Kidney epithelial cell (primary cell): ENCODE data around the gene COL5A3. TPM values are rescaled to one million over a fixed set of nuclear protein-coding genes. Genes with fewer than 3 reads are reported as not detected.

Experiments
- DNase-seq: peaks from one replicate; pipeline ENCODE4 v3.0.0-alpha.2; 2010; ENCODE audit warnings: low read depth
- H3K27me3 ChIP-seq: 2 replicates; pipeline ENCODE4 v1.6.0; 2011; ENCODE audit warnings: low read length; ENCODE audit not compliant: control insufficient read depth, insufficient read depth
- H3K36me3 ChIP-seq: 2 replicates; pipeline ENCODE4 v1.5.1; 2011; ENCODE audit warnings: low read length; ENCODE audit not compliant: control insufficient read depth, insufficient read depth
- H3K4me3 ChIP-seq: 2 replicates; pipeline ENCODE4 v1.5.1; 2011; ENCODE audit warnings: low read depth, mild to moderate bottlenecking, control low read depth, low read length
- total RNA-seq: library from RNA; depleted of rRNA; stranded (reverse); fragments of >200 nt; gene quantifications from 2 replicates; pipeline ENCODE4 v1.2.3, GENCODE V29; 2015
- TF ChIP-seq, protein P1 (sequence below): IDR thresholded peaks from 2 replicates; pipeline ENCODE4 v1.5.1; 2011; ENCODE audit warnings: mild to moderate bottlenecking, moderate library complexity, low read length, control low read depth, inconsistent platforms; ENCODE audit not compliant: insufficient read depth, poor library complexity, severe bottlenecking

The COL5A3 gene
- total RNA-seq, 1 donor from 2014 or later = 0.79 TPM

DNA sequence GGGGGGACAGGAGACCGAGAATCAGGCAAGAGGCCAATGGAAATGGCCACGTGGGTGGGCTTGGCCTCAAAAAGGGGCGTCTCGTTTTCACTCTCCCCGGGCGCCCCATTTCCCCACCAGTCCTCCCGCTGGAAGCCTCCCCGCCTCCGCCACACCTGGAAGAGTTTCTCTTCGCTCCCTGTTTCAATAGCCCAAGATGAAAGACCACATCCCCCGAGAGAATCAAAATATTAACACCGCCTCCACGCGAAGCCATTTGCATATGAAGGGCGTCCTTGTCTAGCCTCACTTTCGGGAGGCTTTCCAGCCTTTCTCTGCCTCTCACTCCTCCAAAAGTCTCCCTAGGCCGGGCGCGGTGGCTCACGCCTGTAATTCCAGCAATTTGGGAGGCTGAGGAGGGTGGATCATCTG is 73.3 kb downstream of the COL5A3 start:
- H3K4me3 ChIP-seq = no peak overlapping the region
- TF ChIP-seq, protein P1, sequence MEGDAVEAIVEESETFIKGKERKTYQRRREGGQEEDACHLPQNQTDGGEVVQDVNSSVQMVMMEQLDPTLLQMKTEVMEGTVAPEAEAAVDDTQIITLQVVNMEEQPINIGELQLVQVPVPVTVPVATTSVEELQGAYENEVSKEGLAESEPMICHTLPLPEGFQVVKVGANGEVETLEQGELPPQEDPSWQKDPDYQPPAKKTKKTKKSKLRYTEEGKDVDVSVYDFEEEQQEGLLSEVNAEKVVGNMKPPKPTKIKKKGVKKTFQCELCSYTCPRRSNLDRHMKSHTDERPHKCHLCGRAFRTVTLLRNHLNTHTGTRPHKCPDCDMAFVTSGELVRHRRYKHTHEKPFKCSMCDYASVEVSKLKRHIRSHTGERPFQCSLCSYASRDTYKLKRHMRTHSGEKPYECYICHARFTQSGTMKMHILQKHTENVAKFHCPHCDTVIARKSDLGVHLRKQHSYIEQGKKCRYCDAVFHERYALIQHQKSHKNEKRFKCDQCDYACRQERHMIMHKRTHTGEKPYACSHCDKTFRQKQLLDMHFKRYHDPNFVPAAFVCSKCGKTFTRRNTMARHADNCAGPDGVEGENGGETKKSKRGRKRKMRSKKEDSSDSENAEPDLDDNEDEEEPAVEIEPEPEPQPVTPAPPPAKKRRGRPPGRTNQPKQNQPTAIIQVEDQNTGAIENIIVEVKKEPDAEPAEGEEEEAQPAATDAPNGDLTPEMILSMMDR = no peak
- no peak for DNase-seq
- H3K36me3 ChIP-seq = no peaks in the 10 kb centered on the region
- H3K27me3 ChIP-seq = peaks cover 33% of the 10 kb centered on the region

DNA sequence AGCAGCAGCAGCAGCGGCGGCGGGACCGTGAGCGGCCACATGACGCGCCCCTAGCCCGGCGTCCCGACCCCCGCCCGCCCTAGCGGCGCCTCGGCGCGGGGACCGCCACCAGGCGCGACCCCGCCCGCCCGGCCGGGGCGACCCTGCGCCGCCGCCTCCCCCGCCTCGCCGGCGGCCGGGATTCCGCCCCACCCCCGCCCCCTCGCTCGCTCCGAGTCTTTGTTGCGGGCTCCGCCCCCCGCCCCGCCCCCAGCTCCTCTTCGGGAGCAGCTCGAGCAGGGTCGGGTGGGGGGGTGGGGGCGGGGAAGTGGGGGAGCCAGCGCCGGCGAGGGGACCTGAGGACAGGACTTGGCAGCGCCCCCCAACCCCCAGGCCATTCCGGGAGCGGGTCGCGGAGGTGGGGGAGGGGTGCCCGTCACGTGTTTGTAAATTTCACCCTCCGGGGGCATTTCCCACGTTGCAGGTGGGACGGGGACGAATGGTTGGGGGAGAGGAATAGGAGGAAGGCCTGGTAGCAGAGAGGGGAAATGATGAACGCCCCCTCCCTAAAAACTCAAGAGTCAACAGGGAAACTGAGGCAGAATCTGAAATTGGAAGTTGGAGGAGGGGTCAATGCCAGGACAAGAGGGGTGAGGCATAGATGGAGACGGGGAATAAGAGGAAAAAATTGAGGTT is 73.8 kb downstream of the COL5A3 start, which contains the start of gene OLFM2:
Gene OLFM2, minus strand, starts transcription at position 190 of the 675 bp plus-strand sequence. Its CDS starts 149 bp downstream, at position 41.
- no peak for DNase-seq
- Histone ChIP-seq H3K27me3 (peaks cover 33% of the 10 kb centered on the region), H3K36me3 (no peaks in the 10 kb centered on the region), H3K4me3 (no peak within 1 kb of the TSS)
- TF ChIP-seq, protein P1 = no peak

DNA sequence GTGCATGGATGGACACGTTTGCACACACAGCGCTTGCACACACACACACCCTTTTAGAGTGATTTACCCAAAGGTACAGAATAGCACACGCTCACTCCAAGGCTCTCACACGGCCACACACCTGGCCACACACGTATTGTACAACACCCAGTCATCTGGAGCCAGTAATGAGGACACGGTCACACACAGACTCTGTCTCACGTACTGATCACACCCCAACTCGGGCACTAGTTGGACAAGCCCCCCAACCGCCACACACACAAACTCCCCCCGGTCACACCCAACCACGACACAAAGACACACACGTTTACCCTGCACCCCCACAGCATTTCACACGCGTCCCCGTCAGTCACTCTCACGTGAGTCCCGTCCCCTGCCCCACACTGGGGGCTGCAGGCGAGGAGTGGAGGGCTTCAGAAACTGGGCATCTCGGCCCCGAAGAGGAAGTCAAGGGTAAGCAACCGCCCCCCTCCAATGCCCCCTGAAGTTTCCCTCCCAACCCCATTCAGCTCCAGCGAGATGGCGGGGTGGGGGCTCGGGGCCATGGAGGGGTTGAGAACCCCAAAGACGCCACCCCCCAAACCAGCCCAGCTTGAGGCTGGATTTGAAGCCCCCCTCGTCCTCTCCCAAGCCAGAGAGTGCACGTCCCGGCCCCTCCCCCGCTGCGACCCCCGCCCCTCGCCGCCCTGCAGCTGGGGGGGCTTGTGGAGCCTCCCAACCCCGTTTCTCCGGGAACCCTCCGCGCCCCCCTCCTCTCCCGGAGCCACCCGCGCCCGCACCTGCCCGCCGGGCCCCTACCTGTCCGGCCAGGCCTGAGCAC is 74.6 kb downstream of the COL5A3 start:
- H3K27me3 ChIP-seq = peaks cover 33% of the 10 kb centered on the region
- H3K36me3 ChIP-seq = no peaks in the 10 kb centered on the region
- TF ChIP-seq, protein P1 = no peak
- DNase-seq = no peak
- no peak overlapping the region for H3K4me3 ChIP-seq

DNA sequence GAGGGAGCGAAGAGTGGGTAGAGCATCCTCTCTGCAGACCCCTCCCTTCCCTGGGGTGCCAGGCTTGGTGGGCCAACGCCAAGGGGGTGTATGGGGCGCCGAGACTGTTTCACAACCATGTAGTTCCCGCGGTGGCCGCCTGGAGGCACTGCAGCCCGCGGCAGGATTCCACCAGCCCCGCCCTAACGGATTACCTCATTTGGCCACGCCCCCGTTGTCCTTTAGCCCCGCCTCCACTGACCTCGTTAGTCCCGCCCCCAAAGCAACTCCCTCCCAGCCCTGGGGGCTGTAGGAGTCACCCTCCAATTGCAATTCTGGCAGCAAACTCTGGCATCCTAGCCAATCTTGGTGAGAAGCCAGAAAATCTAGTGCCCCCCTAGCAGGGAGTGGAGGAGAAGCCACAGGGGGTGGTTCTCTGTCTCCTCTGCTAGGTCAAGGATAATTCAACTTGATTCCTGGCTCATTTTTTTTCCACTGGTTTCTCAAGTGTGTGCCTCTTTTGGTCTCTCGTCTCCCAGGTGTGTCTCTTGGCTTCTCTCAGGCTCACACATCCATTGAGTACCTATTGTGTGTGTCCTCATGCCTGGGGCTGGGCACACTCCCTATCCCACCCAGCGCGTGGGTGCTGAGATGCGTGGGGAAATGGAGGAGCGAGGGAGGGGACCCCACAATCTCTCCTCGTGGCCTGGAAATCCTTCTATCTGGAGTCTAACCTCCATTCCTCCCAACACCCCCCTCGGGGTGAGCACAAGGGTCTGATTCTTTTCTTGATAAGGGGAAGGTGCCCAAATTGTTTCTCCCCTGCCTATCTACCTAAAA is 76.0 kb downstream of the COL5A3 start:
- Histone ChIP-seq H3K36me3 (no peaks in the 10 kb centered on the region), H3K4me3 (no peak overlapping the region), H3K27me3 (peaks cover 33% of the 10 kb centered on the region)
- TF ChIP-seq, protein P1 = peak; percentile 85
- no peak for DNase-seq

DNA sequence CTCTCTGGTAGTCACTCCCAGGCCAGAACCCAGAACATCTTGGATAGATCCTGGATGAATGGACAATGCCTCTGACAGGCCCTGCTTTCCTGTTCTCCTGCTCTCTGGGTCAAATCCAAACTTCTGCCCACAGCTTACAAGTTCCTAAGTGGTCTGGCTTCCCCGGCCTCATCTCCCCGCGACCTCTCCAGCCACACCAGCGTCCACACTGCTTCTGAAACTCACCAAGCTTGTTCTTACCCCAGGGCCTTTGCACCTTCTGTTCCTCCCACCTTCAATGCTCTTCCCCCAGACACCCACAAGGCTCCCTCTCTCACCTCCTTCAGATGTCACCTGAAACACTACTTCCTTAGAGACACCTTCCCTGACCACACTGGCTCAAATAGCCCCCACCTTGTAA is 77.5 kb downstream of the COL5A3 start:
- no peaks in the 10 kb centered on the region for H3K36me3 ChIP-seq
- H3K4me3 ChIP-seq = no peak overlapping the region
- H3K27me3 ChIP-seq = peaks cover 33% of the 10 kb centered on the region
- DNase-seq = no peak
- TF ChIP-seq, protein P1 = no peak
